ENCODE measurements around the gene FUT6.

GRCh38 chr19:5828661-5829566 is 10.6 kb downstream of the FUT6 start:
- TF ChIP-seq CTCF (IDR thresholded peaks at IDR 0.05) (no peak), POLR2A (IDR thresholded peaks at IDR 0.05) (no peak)
